HG02588 (cell line): ENCODE data around the gene IL11.

Experiments used
- ATAC-seq: cut with Tn5 transposase; IDR thresholded peaks from one replicate; pipeline ENCODE4 v1.9.1; 2021; ENCODE audit warnings: mild to moderate bottlenecking, moderate library complexity; ENCODE audit not compliant: unreplicated experiment

IL11 gene

DNA sequence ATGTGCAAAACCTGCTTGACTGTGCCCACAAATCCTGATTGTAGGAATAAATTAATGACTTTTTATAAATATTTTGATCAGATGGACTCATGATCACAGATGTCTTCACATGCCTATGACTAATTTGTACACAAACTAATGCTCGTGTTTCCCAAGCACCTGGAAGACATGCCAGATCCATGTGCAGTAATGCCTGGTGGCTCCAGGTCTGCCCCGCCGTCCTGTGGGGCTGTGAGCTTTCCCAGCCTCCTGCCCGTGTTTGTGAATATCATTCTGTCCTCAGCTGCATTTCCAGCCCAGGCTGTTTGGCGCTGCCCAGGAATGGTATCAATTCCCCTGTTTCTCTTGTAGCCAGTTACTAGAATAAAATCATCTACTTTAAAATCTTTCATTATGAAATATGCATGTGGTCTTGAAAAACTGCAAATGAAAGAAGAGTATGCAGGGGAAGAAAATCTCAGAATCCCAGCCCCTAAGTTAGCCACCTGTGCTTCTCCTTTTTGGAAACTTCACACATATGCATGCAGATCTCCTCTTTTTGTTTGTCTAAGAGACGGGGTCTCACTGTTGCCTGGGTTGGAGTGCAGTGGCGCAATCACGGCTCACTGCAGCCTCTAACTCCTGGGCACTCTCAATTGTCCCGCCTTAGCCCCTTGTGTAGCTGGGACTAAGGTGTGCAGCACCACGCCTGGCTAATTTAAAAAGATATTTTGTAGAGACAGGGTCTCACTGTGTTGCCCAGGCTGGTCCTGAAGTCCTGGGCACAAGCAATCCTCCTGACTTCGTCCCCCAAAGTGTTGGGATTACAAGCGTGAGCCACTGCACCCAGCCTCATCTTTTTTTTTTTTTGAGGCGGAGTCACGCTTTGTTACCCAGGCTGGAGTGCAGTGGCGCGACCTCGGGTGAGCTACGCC is 21.7 kb upstream of the IL11 start:
- ATAC-seq = no peak

DNA sequence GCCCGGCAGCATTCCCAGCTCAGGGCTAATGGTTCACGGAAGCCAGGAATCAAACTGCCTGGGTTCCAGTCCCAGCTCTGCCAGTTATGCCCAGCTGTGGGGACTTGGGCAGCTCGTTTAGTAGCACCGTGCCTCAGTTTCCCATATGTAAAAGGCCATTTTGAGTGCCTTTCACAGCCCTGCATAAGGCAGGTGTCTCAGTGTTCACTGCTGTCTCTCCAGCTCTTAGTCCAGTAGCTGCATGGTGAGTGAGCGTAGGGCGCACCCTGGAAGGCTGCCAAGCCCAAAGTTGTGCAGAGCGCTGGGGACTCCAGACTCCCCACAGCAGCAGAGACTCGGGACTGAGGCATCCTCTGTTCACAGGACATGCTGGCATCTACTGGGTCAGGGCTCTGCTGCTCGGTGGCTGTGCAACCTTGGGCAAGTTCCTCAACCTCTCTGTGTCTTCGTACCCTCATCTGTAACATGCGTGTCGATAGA is 21.0 kb upstream of the IL11 start:
- no peak for ATAC-seq

GRCh38 chr19:55390461-55390880 is 20.2 kb upstream of the IL11 start:
- no peak for ATAC-seq

DNA sequence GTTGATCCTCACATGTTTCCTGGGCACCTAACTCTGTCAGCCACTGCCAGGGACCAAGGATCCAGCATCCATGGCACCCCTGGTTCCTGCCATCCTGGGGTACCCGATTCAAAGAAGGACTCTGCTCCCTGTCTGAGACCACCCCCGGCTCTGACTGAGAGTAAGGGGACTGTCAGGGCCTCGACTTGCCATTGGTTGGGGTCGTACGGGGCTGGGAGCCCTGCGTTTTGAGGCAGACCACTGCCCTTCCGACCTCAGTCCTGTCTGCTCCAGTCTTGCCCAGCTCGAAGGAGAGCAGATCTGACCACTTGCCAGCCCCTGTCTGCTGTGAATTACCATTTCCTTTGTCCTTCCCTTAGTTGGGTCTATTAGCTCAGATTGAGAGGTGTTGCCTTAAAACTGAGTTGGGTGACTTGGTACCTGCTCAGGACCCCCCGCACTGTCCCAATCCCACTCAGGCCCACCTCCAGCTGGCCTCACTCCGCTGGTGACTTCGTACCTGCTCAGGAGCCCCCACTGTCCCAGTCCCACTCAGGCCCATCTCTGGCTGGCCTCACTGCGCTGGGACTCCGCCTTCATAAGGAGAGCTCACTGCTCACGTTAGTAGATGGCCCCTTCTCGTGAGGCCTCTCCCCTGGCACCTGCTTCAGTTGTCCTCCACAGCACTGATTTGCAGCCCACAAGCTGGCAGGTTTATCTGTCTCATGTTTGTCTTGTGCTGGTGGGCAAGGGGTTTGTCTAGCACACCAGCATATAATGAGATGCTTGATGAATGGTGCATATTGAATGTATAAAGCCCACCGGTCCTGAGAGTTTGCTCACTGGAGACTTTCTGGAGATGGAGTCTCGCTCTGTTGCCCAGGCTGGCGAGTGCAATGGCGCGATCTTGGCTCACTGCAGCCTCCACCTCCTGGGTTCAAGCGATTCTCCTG is 19.4 kb upstream of the IL11 start:
- ATAC-seq = no peak

GRCh38 chr19:55387736-55388497 is 17.7 kb upstream of the IL11 start:
- ATAC-seq = no peak

DNA sequence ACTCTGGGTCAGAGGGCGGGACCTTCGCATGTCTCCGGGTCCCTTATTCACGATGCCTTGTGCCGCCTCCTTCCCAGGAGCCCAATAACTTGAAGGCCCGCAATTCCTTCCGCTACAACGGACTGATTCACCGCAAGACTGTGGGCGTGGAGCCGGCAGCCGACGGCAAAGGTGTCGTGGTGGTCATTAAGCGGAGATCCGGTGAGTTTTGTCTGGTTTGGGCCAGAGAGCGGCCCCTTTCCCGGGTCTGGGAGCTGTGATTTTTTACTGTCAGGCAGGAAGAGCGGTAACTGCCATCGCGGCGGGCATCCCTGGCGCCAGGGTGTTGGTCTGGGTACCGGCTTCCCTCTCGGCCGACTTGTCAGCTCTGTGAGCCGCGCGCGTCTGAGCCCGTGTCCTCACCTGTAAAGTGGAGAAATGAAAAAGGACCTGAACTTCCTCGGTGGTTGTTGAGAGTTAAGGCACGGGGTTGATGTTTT is 16.3 kb upstream of the IL11 start:
- ATAC-seq = no peak

DNA sequence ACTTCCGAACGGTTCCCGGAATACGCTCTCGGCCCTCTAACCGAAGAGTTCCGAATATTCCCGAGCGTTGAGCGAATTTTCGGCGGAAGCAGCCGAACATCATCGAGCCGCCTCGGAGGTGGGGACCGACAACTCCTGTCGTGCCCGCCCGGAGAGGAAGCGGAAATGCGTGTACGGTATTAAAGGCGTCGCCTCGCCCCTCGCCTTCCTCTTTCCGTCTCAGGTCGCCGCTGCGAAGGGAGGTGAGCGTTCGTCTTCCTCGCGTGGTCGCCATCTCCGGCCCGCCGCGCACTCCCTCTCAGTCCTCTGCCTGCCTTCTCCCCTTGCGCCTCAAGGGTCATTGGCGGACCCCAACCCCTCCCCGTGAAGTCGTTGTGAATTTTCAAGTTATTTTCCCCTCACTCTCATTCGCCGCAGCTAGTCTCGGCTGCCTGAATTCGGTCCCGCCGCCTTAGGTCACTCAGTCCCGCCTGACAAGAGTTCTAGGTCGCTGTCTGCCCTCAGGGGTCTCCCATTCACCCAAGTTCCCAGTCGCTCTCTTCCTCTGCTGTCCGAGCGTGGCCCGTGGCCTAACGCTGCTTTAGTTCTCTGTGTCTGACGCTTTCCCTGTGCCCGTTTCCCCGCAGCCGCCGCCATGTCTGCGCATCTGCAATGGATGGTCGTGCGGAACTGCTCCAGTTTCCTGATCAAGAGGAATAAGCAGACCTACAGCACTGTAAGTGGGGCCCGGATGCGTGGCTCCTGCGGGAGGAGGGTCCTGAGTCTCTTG is 15.6 kb upstream of the IL11 start, which contains the start of gene RPL28:
RPL28 (plus strand) TSS at position 209 of the 769 bp plus-strand sequence; CDS start at position 635, 426 bp downstream.
- peak; percentile 61 for ATAC-seq

DNA sequence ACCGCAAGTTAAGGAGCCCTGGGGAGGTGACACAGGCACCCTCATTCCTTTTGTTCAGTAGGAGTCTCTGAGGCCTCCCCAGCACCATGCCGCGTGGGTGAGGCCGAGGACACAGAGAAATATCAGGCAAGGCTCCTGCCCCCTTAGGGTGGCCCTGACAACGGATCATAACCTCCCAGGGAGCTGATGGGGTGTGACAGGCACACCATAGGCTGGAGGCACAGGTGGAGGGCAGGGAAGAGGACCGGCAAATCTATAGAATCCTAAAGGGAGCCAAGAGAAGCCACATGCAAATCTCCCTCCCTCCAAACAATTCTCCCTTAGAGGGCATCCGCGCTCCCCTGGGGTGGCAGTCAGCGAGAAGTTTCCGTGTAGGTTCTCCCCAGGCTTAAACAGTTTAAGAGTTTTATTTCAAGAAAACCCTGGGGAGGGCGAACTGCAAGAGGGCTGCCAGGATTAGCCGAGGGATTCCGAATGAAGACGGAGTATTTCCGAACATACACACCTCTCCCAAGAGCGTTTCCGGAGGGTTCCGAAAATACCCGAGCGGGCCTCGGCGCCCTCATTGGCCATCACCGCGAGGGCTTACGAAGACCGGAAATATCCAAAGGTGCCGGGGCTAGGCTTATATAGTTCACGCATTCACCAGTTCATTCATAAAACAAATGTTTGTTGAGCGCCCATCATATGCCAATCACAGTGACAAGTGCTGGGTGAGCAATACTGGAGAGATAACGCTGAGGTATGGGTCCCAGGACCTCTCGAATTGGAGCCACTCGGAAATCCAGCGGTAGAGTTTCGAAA is 14.9 kb upstream of the IL11 start:
- ATAC-seq = peak; percentile 47

DNA sequence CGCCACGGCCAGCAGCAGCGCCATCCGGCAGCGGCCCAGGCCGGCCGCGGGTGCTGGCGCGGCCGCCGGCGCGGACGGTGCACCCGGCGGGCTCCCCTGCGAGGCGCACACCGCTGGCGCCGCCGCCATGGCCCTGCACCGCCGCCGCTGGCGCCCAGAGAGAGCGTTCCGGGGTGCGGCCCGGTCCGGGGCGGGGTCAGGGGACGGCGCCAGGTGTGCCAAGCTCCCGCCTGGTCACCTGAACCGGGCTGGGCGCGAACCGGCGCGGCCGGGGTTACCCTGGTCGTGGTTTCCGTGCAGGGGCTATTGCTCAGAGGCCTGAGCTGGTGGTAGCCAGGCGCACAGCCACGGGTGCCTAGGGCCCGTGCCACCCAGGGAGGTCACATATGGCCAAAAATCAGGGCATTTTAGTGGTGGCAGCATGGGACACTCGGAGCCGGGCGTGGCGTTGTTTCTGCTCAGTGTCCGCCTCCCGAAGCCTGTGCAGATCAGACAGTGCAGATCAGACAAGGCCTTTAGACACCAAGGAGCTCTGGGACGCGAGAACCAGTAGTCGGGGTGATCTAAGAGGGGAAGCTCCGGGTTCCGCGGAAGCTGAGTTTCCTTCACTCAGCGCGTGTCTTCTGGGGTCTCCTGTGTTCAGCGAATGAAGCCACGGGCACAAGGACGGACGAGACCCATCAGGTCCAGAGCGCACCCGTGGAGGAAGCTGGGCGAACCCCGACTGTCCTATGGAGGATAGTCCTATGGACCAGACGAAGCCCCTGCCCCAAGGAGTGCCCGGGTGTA is 14.1 kb upstream of the IL11 start, which contains the start of gene TMEM238:
TMEM238 (minus strand) TSS at position 162 of the 789 bp plus-strand sequence; CDS start at position 129, 33 bp downstream.
- no peak for ATAC-seq

GRCh38 chr19:55383279-55384130 is 13.2 kb upstream of the IL11 start:
- no peak for ATAC-seq

- ATAC-seq = no peak
Measured at GRCh38 chr19:55382522-55383054, 12.3 kb upstream of the IL11 start.

GRCh38 chr19:55382013-55382412 is 11.8 kb upstream of the IL11 start:
- ATAC-seq = no peak

GRCh38 chr19:55379174-55379573 is 8.9 kb upstream of the IL11 start:
- ATAC-seq = no peak

GRCh38 chr19:55377356-55378131 is 7.3 kb upstream of the IL11 start:
- ATAC-seq = no peak

- ATAC-seq = no peak
Measured at GRCh38 chr19:55376241-55376933, 6.1 kb upstream of the IL11 start, which contains the start of gene TMEM190. Gene TMEM190 (plus strand): TSS chr19:55376826. CDS start chr19:55376854, 28 bp downstream.
